ENCODE results near the gene GLOD4.

DNA sequence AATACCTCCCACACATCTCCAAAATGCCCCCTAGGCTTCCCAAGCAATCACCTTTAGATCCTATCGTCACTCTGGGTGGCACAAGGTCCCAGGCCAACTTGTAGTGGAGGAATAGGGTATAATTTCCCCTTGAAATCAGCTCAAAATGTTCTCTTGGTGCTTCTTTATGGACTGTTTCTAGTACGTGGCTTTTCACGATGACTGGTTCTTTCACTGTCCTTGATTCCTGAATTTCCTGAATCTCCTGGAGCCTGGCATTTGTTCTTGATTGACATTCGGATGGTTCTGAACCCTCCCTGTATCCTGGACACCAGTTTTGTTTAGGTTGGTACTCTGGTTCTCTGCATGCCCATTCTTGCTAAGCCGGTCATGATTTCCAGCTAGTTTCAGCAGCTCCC is 60.5 kb downstream of the GLOD4 start:
- TF ChIP-seq, protein P1, sequence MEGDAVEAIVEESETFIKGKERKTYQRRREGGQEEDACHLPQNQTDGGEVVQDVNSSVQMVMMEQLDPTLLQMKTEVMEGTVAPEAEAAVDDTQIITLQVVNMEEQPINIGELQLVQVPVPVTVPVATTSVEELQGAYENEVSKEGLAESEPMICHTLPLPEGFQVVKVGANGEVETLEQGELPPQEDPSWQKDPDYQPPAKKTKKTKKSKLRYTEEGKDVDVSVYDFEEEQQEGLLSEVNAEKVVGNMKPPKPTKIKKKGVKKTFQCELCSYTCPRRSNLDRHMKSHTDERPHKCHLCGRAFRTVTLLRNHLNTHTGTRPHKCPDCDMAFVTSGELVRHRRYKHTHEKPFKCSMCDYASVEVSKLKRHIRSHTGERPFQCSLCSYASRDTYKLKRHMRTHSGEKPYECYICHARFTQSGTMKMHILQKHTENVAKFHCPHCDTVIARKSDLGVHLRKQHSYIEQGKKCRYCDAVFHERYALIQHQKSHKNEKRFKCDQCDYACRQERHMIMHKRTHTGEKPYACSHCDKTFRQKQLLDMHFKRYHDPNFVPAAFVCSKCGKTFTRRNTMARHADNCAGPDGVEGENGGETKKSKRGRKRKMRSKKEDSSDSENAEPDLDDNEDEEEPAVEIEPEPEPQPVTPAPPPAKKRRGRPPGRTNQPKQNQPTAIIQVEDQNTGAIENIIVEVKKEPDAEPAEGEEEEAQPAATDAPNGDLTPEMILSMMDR (IDR thresholded peaks at IDR 0.05), result no peak
- no peak for TF ChIP-seq POLR2A (IDR thresholded peaks at IDR 0.05)
